Esophagus muscularis mucosa (tissue), 4 donors: ENCODE data around the gene ABTB1.

Source experiments
- CTCF ChIP-seq, 3 experiments: fragments of 200-600 bp in 2 of 3; fragments of 450-650 bp in 1 of 3; sonication (generic) in 2 of 3; IDR thresholded peaks; one replicate each; pipeline ENCODE4 v1.5.1; 2017 to 2019; ENCODE audit warnings: antibody characterized with exemption in 3 of 3, mild to moderate bottlenecking in 2 of 3, moderate library complexity in 1 of 3
- EP300 ChIP-seq: sonication (generic); formaldehyde crosslinking; IDR thresholded peaks from one replicate; pipeline ENCODE4 v1.6.1; 2017; ENCODE audit warnings: antibody characterized with exemption
- POLR2A ChIP-seq: fragments of 450-650 bp; IDR thresholded peaks from one replicate; pipeline ENCODE4 v1.6.1; 2017; ENCODE audit warnings: antibody characterized with exemption, moderate library complexity, mild to moderate bottlenecking, low read depth

- no peak for TF ChIP-seq CTCF (IDR thresholded peaks at IDR 0.05)
- no peak for TF ChIP-seq POLR2A
- TF ChIP-seq EP300, result no peak
These were observed 5.6 kb upstream of the ABTB1 start for GRCh38 chr3:127667119-127667681.
